ENCODE measurements around the gene RIN3. TPM values are rescaled to one million over a fixed set of nuclear protein-coding genes. Genes with fewer than 3 reads are reported as not detected.

RIN3 gene
- total and polyA plus RNA-seq, 3 donors from 2014 or later: 25.9 to 56.2 (median 49.8) TPM

- no peak overlapping the region for H3K27ac ChIP-seq
- TF ChIP-seq CTCF (IDR thresholded peaks at IDR 0.05) (no peak), POLR2A (IDR thresholded peaks at IDR 0.05) (no peak)
- no peaks in the 10 kb centered on the region for H3K36me3 ChIP-seq (ENCODE audit: low read depth, missing control alignments)
- intact Hi-C loops (cut with DNase I; ENCODE audit: low total_unique reads): no loop called here
- WGBS, 2 donors: 74 to 77% methylated on average over 14 of the region's 14 CpGs
- H3K9me3 ChIP-seq: no peaks in the 10 kb centered on the region
- H3K4me1 ChIP-seq: peaks cover 3% of the 10 kb centered on the region
- H3K27me3 ChIP-seq: no peaks in the 10 kb centered on the region
- H3K4me3 ChIP-seq: no peak overlapping the region
- DNase-seq: peak; percentile 25
These were observed 38.0 kb upstream of the RIN3 start for GRCh38 chr14:92475451-92476187.

- Histone ChIP-seq H3K4me3 (no peak overlapping the region), H3K27ac (no peak overlapping the region), H3K27me3 (no peaks in the 10 kb centered on the region), H3K4me1 (peaks cover 11% of the 10 kb centered on the region), H3K9me3 (no peaks in the 10 kb centered on the region), H3K36me3 (ENCODE audit: low read depth, missing control alignments) (no peaks in the 10 kb centered on the region)
- TF ChIP-seq CTCF (IDR thresholded peaks at IDR 0.05) (no peak), POLR2A (IDR thresholded peaks at IDR 0.05) (no peak)
- 69 to 86% methylated on average over 3 of the region's 3 CpGs for WGBS, 2 donors
- intact Hi-C loops (cut with DNase I; ENCODE audit: low total_unique reads): no loop called here
- no peak for DNase-seq
These were observed 32.7 kb upstream of the RIN3 start for GRCh38 chr14:92480856-92481255.

- peaks cover 11% of the 10 kb centered on the region for H3K4me1 ChIP-seq
- intact Hi-C loops (cut with DNase I; ENCODE audit: low total_unique reads): no loop called here
- TF ChIP-seq CTCF (IDR thresholded peaks at IDR 0.05) (no peak), POLR2A (IDR thresholded peaks at IDR 0.05) (no peak)
- DNase-seq: peak; percentile 13
- H3K4me3 ChIP-seq: no peak overlapping the region
- no peaks in the 10 kb centered on the region for H3K9me3 ChIP-seq
- 25 to 35% methylated on average over 1 of the region's 1 CpG for WGBS, 2 donors
- H3K27me3 ChIP-seq: no peaks in the 10 kb centered on the region
- H3K27ac ChIP-seq: no peak overlapping the region
- no peaks in the 10 kb centered on the region for H3K36me3 ChIP-seq (ENCODE audit: low read depth, missing control alignments)
These were observed 32.2 kb upstream of the RIN3 start for GRCh38 chr14:92481386-92481785.

GRCh38 chr14:92481811-92482555 is 31.6 kb upstream of the RIN3 start:
- no peaks in the 10 kb centered on the region for H3K36me3 ChIP-seq (ENCODE audit: low read depth, missing control alignments)
- H3K9me3 ChIP-seq: no peaks in the 10 kb centered on the region
- intact Hi-C loops (cut with DNase I; ENCODE audit: low total_unique reads): no loop called here
- peak; percentile 10 for DNase-seq
- H3K4me1 ChIP-seq: peaks cover 11% of the 10 kb centered on the region
- TF ChIP-seq POLR2A (IDR thresholded peaks at IDR 0.05) (no peak), CTCF (IDR thresholded peaks at IDR 0.05) (no peak)
- H3K27me3 ChIP-seq: no peaks in the 10 kb centered on the region
- no peak overlapping the region for H3K4me3 ChIP-seq
- WGBS, 2 donors: 29 to 64% methylated on average over 1 of the region's 1 CpG
- no peak overlapping the region for H3K27ac ChIP-seq

Data from testis (tissue), 3 donors.